Kidney glomerular epithelial cell (primary cell): ENCODE data around the gene ANAPC7.
"Not testable (repeated sequence)": the region's sequence is repeated elsewhere in the genome, so short reads cannot be mapped to it uniquely, and the experiment has no call there.

Experiments used
- DNase-seq: peaks from one replicate; lab custom pipeline; 2025; lab: John Stamatoyannopoulos, UW

Gene ANAPC7

GRCh38 chr12:110403146-110403975 is at the start of gene ANAPC7:
ANAPC7 (minus strand) TSS chr12:110403708; CDS start chr12:110403627, 81 bp downstream.
- peak; percentile 91 for DNase-seq

- no peak for DNase-seq
Observed at GRCh38 chr12:110451263-110451662, 47.8 kb upstream of the ANAPC7 start.

GRCh38 chr12:110449799-110450497 is 46.4 kb upstream of the ANAPC7 start, which contains the start of gene ARPC3:
ARPC3 (minus strand) TSS chr12:110450337; CDS start chr12:110450260, 77 bp downstream.
- peak; percentile 89 for DNase-seq

- no peak for DNase-seq
Observed at GRCh38 chr12:110444455-110444854, 40.9 kb upstream of the ANAPC7 start.

- no peak for DNase-seq
Observed at GRCh38 chr12:110436231-110436630, 32.7 kb upstream of the ANAPC7 start.

GRCh38 chr12:110431957-110432587 is 28.6 kb upstream of the ANAPC7 start:
- DNase-seq, result no peak

- not testable (repeated sequence) for DNase-seq
Observed at GRCh38 chr12:110429676-110430075, 26.2 kb upstream of the ANAPC7 start.

GRCh38 chr12:110426406-110426805 is 22.9 kb upstream of the ANAPC7 start:
- DNase-seq, result no peak

- DNase-seq, result no peak
Observed at GRCh38 chr12:110424237-110424636, 20.7 kb upstream of the ANAPC7 start.

- no peak for DNase-seq
Observed at GRCh38 chr12:110421701-110422100, 18.2 kb upstream of the ANAPC7 start.

- no peak for DNase-seq
Observed at GRCh38 chr12:110421159-110421661, 17.7 kb upstream of the ANAPC7 start.

- DNase-seq, result not testable (repeated sequence)
Observed at GRCh38 chr12:110420644-110421043, 17.1 kb upstream of the ANAPC7 start.

GRCh38 chr12:110417113-110417512 is 13.6 kb upstream of the ANAPC7 start:
- not testable (repeated sequence) for DNase-seq

GRCh38 chr12:110410086-110410485 is 6.6 kb upstream of the ANAPC7 start:
- not testable (repeated sequence) for DNase-seq

- not testable (repeated sequence) for DNase-seq
Observed at GRCh38 chr12:110405126-110405662, 1.7 kb upstream of the ANAPC7 start.

GRCh38 chr12:110403976-110404682 is 621 bp upstream of the ANAPC7 start:
- peak; percentile 91 for DNase-seq

- no peak for DNase-seq
Observed at GRCh38 chr12:110382683-110383082, 20.8 kb downstream of the ANAPC7 start.

- DNase-seq, result no peak
Observed at GRCh38 chr12:110379631-110380030, 23.9 kb downstream of the ANAPC7 start.

GRCh38 chr12:110379197-110379596 is 24.3 kb downstream of the ANAPC7 start:
- DNase-seq, result no peak

- not testable (repeated sequence) for DNase-seq
Observed at GRCh38 chr12:110378131-110378790, 25.2 kb downstream of the ANAPC7 start.
